GM04503 (cell line): Measurements from ENCODE around the gene RAI1.
"Not testable (repeated sequence)": the region's sequence is repeated elsewhere in the genome, so short reads cannot be mapped to it uniquely, and the experiment has no call there.

Source experiments
- DNase-seq: peaks from one replicate; pipeline ENCODE4 v3.0.0-alpha.2; 2012; ENCODE audit warnings: low read depth

Gene RAI1

DNA sequence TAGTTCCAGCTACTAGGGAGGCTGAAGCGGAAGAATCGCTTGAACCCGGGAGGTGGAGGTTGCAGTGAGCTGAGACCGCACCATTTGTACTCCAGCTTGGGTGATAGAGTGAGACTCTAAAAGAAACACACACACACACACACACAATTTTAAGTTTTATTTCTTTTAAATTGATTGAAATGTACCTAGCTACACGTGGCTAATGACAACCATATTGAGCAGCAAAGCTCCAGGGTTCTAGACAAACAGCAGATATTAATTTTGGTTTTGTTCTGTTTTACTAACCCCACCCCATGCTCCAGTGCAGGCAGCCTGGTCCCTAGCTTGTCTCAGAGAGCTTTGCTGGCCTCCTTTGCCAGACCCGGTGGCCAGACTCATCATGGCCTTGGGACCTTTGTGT is 16.0 kb upstream of the RAI1 start:
- DNase-seq: no peak

DNA sequence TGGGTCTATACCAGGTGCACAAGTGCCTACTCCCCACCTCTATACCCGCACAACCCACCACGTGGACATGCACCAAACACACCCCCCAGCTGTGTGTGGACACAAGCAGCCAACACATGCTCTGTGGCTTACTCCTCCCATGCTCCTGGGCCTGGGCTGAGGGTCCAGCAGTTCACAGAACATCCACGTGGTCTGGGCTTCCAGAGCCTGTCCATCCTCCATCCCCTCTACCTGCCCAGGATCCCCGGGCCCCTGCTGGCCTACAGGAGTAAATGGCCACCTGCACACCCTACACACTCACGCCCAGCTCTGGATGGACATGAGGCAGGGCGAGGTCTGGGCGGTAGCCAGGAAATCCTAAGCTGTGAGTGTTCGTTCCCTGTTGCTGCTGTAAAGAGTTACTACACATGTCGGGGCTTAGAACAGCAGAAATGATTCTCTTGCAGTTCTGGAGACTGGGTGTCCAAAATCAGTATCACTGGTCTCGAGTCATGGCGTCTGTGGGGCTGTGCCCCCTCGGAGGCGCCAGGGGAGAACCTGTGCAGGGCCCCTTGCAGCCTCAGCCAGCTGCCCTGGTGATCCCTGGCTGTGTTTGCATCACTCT is 15.0 kb upstream of the RAI1 start:
- DNase-seq: no peak

DNA sequence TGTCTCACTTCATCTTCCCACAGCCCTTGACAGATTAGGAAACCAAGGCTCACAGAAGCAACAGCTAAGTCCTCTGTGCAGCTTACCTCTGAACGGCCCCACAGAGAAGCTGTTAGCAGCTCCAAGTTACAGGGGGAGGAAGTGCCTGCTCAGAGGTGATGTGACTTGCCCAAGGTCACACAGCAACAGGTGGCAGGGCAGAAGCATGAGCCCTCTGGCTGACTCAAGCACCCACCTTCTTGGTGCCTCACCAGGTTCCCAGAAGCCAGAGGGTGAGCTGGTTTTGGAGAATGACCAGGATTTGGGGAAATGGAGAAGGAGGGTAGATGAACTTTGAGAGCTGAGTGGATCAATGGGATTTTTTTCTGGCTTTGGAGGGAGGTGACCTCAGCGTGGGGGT is 14.0 kb upstream of the RAI1 start:
- DNase-seq: no peak

DNA sequence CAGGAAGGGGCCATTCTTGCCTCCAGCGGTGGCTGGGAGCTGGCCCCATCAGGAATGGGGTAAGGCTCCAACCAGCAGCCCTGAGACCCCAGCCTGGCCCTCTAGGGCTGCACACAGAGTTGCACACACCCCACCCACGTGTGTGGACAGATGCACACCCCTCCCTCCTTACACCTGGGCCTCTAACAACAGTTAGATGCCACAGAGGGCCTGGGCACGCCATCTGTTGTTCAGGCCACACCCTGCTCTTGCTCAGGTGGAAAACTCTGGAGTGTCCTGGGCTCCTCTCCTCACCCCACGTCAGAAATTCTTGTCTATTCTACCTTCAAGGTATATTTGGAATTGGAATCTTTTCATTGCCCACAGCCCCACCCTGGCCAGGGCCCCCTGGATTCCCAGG is 13.3 kb upstream of the RAI1 start:
- no peak for DNase-seq

DNA sequence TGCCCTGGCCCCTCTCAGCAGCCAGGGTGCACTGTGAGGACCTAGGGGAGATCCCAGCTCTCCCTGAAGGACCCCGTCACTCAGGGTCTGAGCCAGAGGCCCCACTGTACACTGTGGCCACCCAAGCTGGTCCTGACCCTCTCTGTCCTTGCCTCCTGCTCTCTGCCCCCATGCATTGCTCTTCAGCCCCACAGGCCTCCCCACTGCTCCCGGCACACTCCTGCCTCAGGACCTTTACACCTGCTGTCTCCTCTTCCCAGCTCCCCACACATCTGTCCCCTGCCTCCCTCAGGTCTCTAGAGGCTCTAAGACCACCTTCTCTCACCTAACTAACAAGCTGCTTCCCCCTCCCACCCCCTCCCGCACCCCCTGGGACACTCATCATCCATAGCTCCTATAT is 12.9 kb upstream of the RAI1 start:
- DNase-seq: no peak

DNA sequence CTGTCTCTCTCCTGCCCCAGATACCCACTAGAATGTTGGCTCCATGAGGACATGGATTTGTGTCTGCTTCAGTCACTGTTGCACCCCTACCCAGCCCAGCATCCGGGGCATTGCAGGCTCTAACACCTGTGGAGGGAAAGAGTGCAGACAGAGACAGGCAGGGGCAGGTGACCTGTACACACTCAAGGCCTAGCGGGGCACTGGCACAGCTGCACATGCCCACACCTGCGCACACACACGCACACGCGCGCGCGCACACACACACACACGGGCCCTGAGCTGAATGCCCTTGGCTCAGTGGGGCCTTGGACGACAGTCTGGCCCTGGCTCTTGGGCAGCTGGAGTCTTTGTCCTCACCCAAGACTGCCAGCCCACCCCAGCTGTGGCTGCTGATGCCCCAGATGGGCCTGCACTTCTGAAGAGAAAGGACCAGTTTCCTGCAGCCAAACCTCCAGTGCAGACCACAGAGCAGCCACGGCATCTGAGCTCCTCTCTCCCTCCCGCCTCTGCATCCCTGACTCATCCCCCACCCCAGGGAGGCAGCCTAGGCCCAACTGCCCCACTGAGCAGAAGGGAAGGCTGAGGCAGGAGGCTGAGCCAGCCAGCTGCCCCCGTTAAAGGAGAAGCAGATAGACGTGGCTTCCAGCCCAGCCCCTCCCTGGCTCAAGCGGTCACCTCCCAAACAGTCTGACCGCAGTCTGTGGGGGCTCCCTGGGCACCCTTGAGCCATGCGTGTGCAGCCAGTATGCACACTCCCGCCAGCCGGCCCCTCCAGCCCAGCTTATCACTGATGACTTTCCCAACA is 12.3 kb upstream of the RAI1 start:
- DNase-seq: no peak

DNA sequence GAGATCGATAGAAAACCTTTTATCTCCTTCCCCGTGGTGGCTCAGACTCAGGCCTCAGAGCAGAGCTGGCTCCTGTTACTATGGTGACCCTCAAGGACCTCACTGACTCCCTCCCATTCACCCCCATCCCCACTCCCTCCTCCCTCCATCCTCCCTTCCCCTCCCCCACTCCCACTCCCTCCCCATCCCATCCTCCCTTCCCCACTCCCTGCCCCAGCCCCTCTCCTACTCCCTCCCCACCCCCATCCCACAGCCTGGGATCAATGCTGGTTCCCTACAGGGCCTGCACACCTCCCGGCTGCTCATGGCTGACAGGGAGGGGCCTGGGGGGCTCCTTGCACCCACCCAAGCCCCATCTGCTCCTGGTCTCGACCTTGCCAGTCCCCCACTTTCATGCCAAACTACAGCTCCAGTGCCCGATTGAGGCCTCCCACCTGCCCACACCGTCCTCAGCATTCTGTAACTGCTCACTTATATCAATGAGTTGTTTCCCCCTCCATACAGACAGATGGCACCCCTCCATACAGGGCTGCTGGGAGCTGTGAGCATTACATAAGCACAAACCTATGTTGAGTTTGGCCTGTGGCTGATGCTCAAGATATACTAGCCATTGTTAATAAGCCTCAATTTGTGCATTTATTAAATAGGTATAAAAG is 11.6 kb upstream of the RAI1 start:
- DNase-seq: no peak

DNA sequence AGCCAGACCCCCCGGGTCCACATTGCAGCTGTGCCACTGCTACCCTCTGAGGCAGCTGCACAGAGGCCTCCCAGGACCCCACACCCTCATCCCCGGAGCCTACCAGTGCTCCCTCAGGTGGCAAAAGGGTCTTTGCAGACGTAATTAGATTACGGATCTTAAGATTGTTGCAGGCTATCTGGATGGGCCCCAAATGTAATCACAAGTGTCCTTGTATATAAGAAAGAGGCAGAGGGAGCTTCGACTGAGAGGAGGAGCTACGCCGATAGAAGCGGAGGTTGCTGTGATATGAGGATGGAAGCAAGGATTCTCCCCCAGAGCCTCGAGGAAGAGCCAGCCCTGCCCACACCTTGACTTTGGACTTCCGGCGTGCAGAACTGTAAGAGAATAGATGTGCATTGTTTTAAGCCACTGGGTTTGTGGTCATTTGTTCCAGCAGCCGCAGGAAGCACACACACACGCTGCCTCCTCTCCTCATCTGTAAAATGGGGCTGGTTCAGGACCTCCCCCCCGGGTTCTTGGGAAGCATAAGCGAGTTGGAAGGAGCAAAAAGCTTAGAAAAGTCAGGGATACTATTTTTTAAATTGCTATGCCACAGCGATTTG is 10.5 kb upstream of the RAI1 start:
- no peak for DNase-seq

DNA sequence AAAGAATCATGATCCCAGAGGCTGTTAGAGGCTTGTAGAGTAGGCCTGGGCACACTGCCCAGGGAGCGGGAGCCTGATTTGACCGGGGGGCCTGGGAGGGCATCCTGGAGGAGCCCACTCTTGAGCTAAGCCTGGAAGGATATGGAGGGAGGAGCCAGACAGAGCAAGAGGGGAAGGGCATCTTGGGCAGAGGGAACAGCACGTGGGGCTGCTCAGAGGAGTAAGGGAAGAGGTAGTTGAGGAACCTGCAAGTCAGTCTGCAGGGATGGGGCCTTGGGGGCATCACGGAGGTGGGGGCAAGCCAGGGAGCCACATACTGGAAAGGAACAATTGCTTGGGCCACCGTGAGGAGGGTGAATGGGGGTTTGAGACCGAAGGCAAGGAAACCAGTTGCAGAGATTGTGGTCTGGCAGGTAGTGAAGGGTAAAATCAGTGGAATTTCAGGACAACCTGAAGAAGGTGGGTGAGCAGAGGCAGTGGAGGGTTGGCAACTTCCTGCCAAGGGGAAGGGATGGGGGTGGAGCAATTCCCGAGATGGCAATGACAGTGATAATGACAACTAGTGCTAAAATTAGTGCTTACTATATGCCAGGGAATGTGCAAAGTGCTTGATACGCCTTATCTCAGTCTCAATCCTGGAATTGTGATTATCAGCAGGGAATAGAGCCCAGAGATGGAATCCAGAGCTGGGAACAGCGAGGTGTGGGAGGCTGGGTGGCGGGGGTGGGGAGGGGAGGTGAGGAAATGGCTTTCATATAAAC is 9.7 kb upstream of the RAI1 start:
- no peak for DNase-seq

DNA sequence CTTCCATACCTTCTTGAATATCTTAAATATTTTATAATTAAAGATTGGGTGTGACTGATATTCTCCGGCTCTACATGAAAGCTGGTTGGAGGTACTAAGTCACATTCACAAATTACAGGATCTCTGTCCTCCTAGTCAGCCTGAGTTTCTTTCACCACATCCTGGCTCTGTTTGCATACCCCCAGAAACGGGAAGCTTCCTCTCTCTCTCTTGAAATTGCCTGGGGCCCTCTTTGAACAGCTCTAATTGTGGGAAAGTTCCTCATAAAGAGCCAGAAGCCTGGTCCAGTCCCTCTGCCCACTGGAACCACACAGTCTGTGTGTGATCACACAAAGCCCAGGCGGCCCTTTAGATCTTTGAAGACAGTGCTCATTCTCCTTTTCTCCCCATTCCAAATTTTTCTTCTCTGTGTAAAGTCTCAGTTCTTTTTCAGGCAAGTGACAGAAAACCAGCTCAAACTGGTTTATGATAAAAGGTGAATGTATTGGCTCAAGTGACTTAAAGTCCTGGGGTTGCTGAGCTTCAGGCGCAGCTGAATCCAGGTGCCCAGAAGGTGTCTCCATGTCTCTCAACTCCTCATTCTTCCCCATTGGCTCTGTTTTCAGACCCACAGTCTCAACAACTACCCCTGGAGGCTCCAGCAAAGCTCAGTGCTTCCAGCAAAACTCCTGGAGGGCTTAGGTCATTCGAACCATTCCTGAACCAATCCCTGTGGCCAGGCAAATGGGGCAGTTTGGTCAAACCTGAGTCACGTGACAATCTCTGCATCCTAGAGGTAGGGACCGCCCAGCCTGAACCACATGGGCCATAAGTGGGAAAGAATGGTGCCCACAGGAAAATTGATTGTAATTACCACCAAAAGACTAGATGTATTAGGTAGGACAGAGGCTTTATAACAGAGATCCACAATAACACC is 8.5 kb upstream of the RAI1 start:
- DNase-seq: no peak

DNA sequence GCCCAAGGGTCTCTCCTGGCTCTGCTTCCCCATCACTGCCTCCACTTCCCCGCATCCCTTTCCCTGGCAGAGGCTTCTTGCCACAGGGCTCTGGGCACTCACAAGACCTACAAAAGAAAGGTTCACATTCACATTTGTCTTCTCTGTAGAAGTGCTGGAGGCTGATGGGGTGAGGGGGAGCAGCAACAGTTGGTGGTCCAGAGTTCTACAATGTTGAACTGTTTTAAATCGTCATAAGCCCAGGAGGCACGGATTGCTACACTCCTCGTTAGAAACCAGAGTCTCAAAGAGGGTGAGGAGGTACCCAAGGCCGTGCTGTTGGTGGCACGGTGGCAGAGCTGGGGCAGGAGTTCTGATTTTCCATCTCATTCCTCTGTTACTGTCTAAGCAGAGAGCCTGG is 5.8 kb upstream of the RAI1 start:
- DNase-seq: no peak

DNA sequence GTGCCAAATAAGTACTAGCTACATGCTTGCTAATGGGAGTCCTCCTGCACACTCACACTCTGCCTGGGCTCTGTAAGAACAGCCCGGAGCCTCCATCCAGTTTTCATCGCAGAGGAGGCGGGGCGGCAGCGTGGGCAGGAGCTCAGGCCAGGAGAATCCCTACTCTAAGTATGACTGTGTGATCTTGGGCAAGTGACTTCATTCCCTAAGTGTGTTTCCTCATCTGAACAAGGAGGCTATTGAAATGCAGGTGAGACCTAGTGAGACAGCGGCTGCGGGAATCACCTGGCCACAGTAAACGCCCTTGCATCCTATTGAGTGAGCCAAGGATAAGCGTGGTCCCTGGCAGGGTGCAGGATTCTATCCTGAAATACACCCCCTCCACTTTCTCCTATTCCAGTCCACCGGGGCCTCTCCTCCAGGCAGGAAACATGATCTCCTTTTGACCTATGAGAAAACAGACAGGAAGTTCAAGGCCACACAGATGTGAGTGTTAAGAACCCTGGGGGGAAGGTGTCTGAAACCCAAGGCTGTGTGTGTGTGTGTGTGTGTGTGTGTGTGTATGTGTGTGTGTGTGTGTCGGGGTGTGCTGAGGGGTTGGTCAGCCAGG is 5.2 kb upstream of the RAI1 start:
- DNase-seq: no peak

DNA sequence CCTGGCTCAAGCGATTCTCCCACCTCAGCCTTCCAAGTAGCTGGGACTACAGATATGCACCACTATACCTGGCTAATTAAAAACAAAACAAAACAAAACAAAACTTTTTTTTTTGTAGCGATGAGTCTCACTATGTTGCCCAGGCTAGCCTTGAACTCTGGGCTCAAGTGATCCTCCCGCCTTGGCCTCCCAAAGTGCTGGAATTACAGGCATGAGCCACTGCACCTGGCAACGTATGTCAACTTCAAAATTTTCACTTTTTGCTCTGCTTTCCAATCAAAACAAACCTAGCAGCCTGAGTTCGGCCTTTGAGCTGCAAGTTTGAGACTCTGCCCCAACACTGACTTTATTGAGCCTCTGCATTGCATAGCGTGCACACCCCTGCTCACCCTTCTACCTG is 4.5 kb upstream of the RAI1 start:
- no peak for DNase-seq

DNA sequence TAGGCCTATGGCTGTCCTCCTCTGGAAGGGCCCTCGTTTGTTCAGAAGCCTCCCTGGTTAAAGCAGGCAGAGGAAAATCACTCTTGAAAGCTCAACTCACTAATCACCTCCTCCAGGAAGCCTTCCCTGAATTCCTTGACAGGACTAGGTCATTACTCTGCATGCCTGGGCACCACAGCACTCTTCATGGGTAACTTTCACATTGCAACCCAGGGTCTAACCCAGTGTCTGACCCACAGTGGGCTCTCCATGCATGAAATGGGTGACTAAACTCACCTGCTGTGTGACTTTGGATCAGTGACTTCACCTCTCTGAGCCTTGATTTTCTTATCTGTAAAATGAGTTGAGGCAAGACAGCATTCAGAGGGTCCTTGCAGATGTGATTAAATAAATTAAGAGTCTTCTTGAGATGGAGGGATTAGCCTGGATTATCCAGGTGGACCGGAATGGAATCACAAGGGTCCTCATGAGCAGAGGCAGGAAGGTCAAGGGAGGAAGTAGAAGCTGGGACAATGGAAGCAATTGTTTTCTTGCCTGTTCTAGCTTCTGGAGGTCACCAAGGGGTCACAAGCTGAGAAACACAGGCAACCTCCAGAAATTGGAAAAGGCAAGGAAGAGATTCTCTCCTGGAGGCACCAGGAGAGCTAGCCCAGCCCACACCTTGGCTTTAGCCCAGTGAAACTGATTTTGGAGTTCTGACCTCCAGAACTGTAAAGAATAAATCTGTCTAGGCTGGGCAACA is 3.8 kb upstream of the RAI1 start:
- DNase-seq: no peak

DNA sequence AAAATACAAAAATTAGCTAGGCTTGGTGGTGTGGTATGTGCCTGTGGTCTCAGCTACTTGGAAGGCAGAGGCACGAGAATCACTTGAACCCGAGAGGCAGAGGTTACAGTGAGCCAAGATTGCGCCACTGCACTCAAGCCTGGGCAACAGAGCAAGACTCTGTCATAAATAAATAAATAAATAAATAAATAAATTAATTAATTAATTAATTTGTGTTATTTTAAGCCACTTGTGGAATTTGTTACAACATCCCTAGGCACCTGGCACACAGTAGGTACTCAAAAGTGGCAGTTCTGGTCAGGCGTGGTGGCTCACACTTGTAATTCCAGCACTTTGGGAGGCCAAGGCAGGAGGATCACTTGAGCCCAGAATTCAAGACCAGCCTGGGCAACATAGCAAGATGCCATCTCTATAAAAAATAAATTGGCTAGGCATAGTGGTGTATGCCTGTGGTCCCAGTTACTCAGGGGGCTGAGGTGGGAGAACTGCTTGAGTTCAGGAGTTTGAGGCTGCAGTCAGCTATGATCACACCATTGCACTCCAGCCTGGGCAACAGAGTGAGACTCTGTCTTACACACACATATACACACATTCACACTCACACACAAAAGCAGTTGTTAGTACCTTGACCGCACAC is 3.1 kb upstream of the RAI1 start:
- DNase-seq: not testable (repeated sequence)

DNA sequence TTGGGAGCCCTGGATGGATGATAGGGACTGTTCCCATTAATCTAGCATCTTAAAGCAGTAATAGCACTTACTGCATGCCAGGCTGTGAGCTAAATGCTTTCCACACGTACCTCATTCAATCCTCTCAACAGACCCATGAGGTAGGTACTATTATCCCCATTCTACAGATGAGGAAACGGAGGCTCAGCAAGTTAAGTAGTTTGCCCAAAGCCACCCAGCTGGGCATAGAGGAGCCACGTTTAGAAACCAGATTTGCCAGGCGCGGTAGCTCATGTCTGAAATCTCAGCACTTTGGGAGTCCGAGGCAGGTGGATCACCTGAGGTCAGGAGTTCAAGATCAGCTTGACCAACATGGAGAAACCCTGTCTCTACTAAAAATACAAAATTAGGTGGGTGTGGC is 2.0 kb upstream of the RAI1 start:
- DNase-seq: no peak

DNA sequence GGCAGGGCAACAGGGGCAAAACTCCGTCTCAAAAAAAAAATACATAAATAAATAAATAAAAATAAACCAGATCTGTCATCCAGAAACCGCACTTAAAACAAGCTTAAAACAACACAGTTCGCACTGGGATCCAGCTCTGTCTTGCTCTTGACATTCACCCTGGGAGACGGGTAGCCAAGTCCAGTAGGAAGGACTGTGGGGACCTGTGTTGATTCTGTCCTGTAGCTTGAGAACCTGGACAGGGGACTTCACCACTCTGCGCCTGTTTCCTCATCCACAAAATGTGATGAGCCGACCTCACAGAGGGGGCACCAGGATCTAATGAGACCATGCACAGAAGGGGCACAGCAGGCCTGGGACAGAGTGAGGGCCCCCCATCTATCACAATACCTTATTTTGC is 1.5 kb upstream of the RAI1 start:
- no peak for DNase-seq

DNA sequence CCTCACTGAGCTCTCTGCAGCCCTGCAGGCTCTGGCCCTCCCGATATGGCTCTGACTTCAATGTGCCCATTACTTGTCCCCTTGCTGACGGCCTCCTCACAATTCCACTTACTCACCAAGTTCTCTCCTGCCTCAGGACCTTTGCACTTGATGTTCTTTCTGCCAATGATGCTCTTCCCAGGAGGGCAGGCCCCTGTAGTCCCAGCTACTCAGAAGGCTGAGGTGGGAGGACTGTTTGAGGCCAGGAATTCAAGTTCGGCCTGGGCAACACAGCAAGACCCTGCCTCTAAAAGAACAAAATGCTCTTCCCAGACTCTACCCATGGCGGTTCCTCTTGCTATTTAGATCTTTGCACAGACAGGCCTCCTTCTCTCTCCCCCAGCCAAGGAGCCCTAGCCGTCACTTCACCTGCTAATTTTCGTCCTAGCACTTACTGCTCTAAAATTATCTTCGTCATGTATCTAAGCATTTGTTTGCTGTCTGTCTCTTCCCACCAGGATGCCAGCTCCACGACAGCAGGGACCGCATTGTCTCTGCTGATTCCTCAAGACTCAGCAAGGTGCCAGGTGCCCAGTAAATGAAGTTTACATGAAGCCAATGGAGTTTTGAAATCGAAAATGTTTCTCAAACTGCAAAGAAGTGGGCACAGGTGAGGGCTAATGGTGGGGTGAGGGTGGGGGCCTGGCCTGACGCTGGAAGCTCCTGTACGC is 626 bp upstream of the RAI1 start:
- DNase-seq: no peak

DNA sequence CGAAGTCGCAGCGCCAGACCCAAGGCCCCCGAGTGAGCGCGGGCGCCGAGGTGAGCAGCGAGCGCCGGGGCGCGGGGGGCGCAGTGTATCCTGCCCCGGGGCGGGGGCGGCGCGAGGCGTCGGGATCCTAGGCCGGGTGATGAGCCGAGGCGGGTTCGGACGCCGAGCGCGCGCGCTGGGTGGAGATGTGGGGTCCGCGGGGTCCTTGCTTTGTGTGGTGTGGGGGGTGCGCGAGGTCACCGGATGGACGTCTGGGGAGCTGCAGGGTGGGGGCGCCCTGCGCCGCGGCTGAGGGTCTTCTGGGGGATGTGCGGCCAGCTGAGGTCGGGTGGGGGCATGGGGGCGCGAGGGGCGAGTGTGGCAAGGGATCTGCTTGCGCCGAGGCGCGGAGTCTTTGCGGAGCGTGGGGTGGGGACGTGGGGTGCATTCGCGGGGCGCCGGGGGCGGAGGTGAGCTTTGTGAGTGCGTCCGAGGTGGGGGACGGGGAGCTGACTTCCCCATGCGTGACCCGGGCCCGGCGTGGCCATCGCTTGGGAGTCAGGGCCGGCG is 560 bp downstream of the RAI1 start:
- DNase-seq: no peak
